A673 (cell line): ENCODE data around the gene ZSCAN21.

Source experiments
- EZH2 ChIP-seq: fragments of 200-600 bp; sonication (generic); IDR thresholded peaks from 2 replicates; pipeline ENCODE4 v1.6.1; 2017; ENCODE audit warnings: borderline replicate concordance, low read depth, mild to moderate bottlenecking, mixed read lengths, antibody characterized with exemption, low read length; ENCODE audit not compliant: poor library complexity, severe bottlenecking
- TF ChIP-seq, protein P1 (sequence below): fragments of 300-800, 200-600 bp; sonication (generic); conservative IDR thresholded peaks from 2 replicates; pipeline ENCODE4 v1.5.1; 2017; ENCODE audit warnings: low read depth, mild to moderate bottlenecking, antibody characterized with exemption, low read length, moderate library complexity, mixed read lengths

DNA sequence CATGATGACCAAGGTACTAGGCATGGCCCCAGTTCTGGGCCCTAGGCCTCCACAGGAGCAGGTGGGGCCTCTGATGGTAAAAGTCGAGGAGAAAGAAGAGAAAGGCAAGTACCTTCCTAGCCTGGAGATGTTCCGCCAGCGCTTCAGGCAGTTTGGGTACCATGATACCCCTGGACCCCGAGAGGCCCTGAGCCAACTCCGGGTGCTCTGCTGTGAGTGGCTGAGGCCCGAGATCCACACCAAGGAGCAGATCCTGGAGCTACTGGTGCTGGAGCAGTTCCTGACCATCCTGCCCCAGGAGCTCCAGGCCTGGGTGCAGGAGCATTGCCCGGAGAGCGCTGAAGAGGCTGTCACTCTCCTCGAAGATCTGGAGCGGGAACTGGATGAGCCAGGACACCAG lies 7.4 kb downstream of the ZSCAN21 start:
- TF ChIP-seq, protein P1, sequence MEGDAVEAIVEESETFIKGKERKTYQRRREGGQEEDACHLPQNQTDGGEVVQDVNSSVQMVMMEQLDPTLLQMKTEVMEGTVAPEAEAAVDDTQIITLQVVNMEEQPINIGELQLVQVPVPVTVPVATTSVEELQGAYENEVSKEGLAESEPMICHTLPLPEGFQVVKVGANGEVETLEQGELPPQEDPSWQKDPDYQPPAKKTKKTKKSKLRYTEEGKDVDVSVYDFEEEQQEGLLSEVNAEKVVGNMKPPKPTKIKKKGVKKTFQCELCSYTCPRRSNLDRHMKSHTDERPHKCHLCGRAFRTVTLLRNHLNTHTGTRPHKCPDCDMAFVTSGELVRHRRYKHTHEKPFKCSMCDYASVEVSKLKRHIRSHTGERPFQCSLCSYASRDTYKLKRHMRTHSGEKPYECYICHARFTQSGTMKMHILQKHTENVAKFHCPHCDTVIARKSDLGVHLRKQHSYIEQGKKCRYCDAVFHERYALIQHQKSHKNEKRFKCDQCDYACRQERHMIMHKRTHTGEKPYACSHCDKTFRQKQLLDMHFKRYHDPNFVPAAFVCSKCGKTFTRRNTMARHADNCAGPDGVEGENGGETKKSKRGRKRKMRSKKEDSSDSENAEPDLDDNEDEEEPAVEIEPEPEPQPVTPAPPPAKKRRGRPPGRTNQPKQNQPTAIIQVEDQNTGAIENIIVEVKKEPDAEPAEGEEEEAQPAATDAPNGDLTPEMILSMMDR, result no peak
- no peak for TF ChIP-seq EZH2
